Nephron (organoid): ENCODE measurements around the gene COX7B.

Source experiments
- H3K27ac Mint-ChIP-seq, 3 experiments: 2 replicates each; pipeline ENCODE4 v1.8.0; 2020; ENCODE audit warnings: mixed read lengths in 3 of 3, mild to moderate bottlenecking in 2 of 3, moderate library complexity in 1 of 3
- H3K27me3 Mint-ChIP-seq: 2 replicates; pipeline ENCODE4 v1.8.0; 2021; ENCODE audit warnings: low read depth, mild to moderate bottlenecking, moderate library complexity, mixed read lengths
- H3K36me3 Mint-ChIP-seq: 2 replicates; pipeline ENCODE4 v1.8.0; 2020; ENCODE audit warnings: low read depth, mixed read lengths
- H3K4me1 Mint-ChIP-seq: 2 replicates; pipeline ENCODE4 v1.8.0; 2020; ENCODE audit warnings: mixed read lengths
- H3K4me3 Mint-ChIP-seq, 3 experiments: 2 replicates each; pipeline ENCODE4 v1.8.0; 2020; ENCODE audit warnings: mild to moderate bottlenecking in 3 of 3, mixed read lengths in 3 of 3, moderate library complexity in 2 of 3
- H3K9me3 Mint-ChIP-seq: 2 replicates; pipeline ENCODE4 v1.8.0; 2020; ENCODE audit warnings: mixed read lengths
- TF ChIP-seq, protein P1 (sequence below), 3 experiments: fragments of 200-600 bp; sonication (generic); IDR thresholded peaks; one replicate each; pipeline ENCODE4 v1.5.0; 2021; ENCODE audit warnings: antibody characterized with exemption in 3 of 3; ENCODE audit not compliant: unreplicated experiment in 3 of 3

COX7B gene

DNA sequence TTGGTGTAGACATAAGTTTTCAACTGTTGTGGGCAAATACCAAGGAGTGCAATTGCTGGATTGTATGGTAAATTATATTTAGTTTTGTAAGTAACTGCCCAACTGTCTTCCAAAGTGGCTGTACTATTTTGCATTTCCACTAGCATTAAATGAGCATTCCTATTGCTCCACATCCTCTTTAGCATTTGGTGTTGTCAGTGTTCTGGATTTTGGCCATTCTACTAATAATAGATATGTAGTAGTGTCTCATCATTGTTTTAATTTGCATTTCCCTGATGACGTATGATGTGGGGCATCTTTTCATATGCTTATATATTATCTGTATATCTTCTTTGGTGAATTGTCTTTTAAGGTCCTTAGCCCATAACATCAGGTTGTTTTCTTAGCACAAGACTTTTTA, 52.9 kb downstream of the COX7B start:
- TF ChIP-seq, protein P1, sequence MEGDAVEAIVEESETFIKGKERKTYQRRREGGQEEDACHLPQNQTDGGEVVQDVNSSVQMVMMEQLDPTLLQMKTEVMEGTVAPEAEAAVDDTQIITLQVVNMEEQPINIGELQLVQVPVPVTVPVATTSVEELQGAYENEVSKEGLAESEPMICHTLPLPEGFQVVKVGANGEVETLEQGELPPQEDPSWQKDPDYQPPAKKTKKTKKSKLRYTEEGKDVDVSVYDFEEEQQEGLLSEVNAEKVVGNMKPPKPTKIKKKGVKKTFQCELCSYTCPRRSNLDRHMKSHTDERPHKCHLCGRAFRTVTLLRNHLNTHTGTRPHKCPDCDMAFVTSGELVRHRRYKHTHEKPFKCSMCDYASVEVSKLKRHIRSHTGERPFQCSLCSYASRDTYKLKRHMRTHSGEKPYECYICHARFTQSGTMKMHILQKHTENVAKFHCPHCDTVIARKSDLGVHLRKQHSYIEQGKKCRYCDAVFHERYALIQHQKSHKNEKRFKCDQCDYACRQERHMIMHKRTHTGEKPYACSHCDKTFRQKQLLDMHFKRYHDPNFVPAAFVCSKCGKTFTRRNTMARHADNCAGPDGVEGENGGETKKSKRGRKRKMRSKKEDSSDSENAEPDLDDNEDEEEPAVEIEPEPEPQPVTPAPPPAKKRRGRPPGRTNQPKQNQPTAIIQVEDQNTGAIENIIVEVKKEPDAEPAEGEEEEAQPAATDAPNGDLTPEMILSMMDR (IDR thresholded peaks at IDR 0.05; ENCODE audit: unreplicated experiment in 3 of 3): no peak
- H3K27ac Mint-ChIP-seq: no peak overlapping the region
- no peak overlapping the region for H3K4me3 Mint-ChIP-seq
- peaks cover 6% of the 10 kb centered on the region for H3K4me1 Mint-ChIP-seq
- peaks cover 7% of the 10 kb centered on the region for H3K9me3 Mint-ChIP-seq
- H3K27me3 Mint-ChIP-seq: no peaks in the 10 kb centered on the region
- peaks cover under 1% of the 10 kb centered on the region for H3K36me3 Mint-ChIP-seq

DNA sequence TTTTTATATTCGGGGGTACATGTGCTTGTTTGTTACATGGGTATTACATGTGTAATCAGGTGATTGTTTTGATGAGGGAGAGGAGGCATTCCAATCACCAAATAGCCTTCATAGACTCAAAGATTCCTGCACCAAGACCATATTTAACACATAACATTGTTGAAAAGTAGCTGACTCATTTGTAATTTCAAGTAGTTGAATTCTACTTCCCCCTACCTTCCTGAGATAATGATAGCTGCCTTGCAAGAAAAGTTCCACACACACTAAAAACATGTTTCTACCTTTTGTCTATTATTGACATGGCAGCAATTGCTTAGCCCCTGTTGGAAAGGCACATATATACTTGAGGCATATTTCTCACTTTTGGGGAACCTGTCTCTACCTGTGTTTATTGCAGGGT, 54.0 kb downstream of the COX7B start:
- TF ChIP-seq, protein P1 (IDR thresholded peaks at IDR 0.05; ENCODE audit: unreplicated experiment in 3 of 3): no peak
- Mint-ChIP-seq H3K9me3 (peaks cover 15% of the 10 kb centered on the region), H3K4me3 (no peak overlapping the region), H3K4me1 (peaks cover 6% of the 10 kb centered on the region), H3K36me3 (no peaks in the 10 kb centered on the region), H3K27me3 (no peaks in the 10 kb centered on the region), H3K27ac (peak overlapping the region; percentile 25 to 72 (median 53))

DNA sequence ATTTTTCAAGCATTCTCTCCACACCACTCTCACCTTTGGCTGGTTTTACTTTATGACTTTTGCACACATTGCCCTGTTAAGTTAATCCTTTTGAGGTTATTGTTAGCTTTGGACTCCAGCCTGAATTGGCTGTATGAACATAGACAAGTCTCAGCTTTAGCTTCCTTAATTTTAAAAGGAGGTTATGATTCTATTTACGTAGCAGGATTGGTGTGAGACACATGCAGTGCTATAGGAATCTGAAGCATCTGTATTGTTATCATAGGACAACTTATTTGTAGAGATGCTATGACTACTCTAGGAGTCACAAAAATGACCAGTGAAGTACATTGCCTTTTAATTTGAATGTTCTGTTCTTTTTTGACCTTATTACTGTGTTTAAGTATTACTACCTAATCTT, 54.4 kb downstream of the COX7B start:
- Mint-ChIP-seq H3K27me3 (no peaks in the 10 kb centered on the region), H3K36me3 (no peaks in the 10 kb centered on the region), H3K4me1 (peaks cover 6% of the 10 kb centered on the region), H3K9me3 (peaks cover 16% of the 10 kb centered on the region), H3K27ac (peak overlapping the region; percentile 25 to 72 (median 53)), H3K4me3 (no peak overlapping the region)
- TF ChIP-seq, protein P1 (IDR thresholded peaks at IDR 0.05; ENCODE audit: unreplicated experiment in 3 of 3): no peak
